Right renal pelvis (tissue), 4 donors: ENCODE results near the gene NELFB. TPM values are rescaled to one million over a fixed set of nuclear protein-coding genes. Genes with fewer than 3 reads are reported as not detected.

ENCODE experiments used
- DNase-seq, 4 donors: peaks; one replicate each; pipeline ENCODE4 v3.0.0-alpha.2; 2013; ENCODE audit warnings: low read depth in 4 of 4, low spot score in 3 of 4, missing footprints in 1 of 4
- polyA plus RNA-seq, 4 donors: library from polyadenylated mRNA; unstranded; fragments of 120-200 nt; gene quantifications; one replicate each; pipeline ENCODE4 v1.2.1, GENCODE V29; 2013; ENCODE audit not compliant: insufficient read length in 4 of 4

The NELFB gene
- polyA plus RNA-seq, 4 donors, result 46.6 to 69.7 (median 51.2) TPM

DNA sequence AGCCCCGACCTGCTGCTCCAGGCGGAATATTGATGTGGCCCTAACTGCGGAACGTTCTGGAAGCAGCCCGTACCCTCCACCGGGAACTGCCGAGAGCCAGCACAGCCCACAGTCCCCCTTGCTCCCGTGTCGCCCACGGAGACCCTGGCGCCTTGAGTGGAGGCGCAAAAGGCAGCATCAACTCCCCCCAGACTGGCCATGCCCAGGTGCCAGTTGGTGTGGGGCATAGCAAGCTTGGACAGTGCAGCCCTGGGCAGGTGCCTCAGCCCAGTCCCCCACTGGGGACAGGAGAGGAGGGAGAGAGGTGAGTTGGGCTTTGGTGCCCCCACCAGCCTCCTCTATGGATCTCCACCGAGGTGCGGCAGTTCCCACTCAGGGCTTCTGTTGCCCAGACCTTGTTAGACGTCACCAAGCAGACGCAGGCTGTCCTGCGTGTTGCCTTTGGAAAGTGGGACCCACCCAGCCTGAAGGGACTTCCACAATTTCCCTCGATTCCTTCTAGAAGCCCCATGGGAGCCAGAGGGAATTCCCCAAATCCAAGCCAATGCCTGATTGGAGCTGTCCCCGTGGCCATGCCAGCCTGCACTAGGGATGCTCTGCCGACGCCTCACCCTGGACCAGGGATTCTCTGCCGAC, 66.7 kb downstream of the NELFB start:
- DNase-seq, result no peak

Other genes with a start within 250 kb of the NELFB start
- gene ABCA2, start 227.1 kb upstream of the NELFB start, polyA plus RNA-seq, result 10 to 100 TPM; 33.3 to 57.9 (median 40.2) TPM
- gene FUT7, start 223.2 kb upstream of the NELFB start, polyA plus RNA-seq, result under 1 TPM in 2 of 4 donors, not detected in 2; 0.04 to 0.11 TPM
- 10 to 100 TPM; 22.8 to 47.1 (median 26.5) TPM for gene NPDC1, start 209.2 kb upstream of the NELFB start, polyA plus RNA-seq
- gene ENTPD2, start 201.3 kb upstream of the NELFB start, polyA plus RNA-seq, result 1 to 10 TPM; 3.4 to 7.4 (median 4.2) TPM
- gene SAPCD2, start 184.8 kb upstream of the NELFB start, polyA plus RNA-seq, result 1 to 10 TPM; 5.4 to 9.5 (median 6.0) TPM
- 1 to 10 TPM; 4.6 to 6.6 (median 5.6) TPM for gene UAP1L1, start 177.8 kb upstream of the NELFB start, polyA plus RNA-seq
- 10 to 100 TPM; 46.4 to 62.2 (median 53.4) TPM for gene MAN1B1, start 168.3 kb upstream of the NELFB start, polyA plus RNA-seq
- gene DPP7, start 140.6 kb upstream of the NELFB start, polyA plus RNA-seq, result 10 to 100 TPM in 3 of 4 donors, 1 to 10 TPM in 1; 9.7 to 41.8 (median 18.2) TPM
- gene GRIN1, start 116.2 kb upstream of the NELFB start, polyA plus RNA-seq, result under 1 TPM in 2 of 4 donors, not detected in 2; 0.04 to 0.12 TPM
- gene LRRC26, start 85.3 kb upstream of the NELFB start, polyA plus RNA-seq, result under 1 TPM in 1 of 4 donors, not detected in 3; 0.16 TPM
- gene TMEM210, start 83.3 kb upstream of the NELFB start, polyA plus RNA-seq, result not detected
- gene ANAPC2, start 66.8 kb upstream of the NELFB start, polyA plus RNA-seq, result 10 to 100 TPM; 37.1 to 50.4 (median 40.9) TPM
- 10 to 100 TPM; 42.7 to 70.4 (median 47.7) TPM for gene SSNA1, start 66.7 kb upstream of the NELFB start, polyA plus RNA-seq
- gene TPRN, start 54.6 kb upstream of the NELFB start, polyA plus RNA-seq, result 10 to 100 TPM; 12.9 to 18.6 (median 14.1) TPM
- gene TMEM203, start 49.7 kb upstream of the NELFB start, polyA plus RNA-seq, result 10 to 100 TPM; 44.6 to 49.8 (median 47.4) TPM
- 10 to 100 TPM; 10.0 to 16.0 (median 10.9) TPM for gene NDOR1, start 49.6 kb upstream of the NELFB start, polyA plus RNA-seq
- 10 to 100 TPM in 2 of 4 donors, 1 to 10 TPM in 2; 7.9 to 16.3 (median 10.1) TPM for gene RNF208, start 33.1 kb upstream of the NELFB start, polyA plus RNA-seq
- gene CYSRT1, start 30.2 kb upstream of the NELFB start, polyA plus RNA-seq, result 10 to 100 TPM in 2 of 4 donors, 1 to 10 TPM in 2; 4.9 to 14.2 (median 10.8) TPM
- gene RNF224, start 27.8 kb upstream of the NELFB start, polyA plus RNA-seq, result 10 to 100 TPM in 1 of 4 donors, 1 to 10 TPM in 3; 5.1 to 14.5 (median 9.7) TPM
- gene SLC34A3, start 24.4 kb upstream of the NELFB start, polyA plus RNA-seq, result 10 to 100 TPM in 1 of 4 donors, 1 to 10 TPM in 3; 4.7 to 11.9 (median 7.3) TPM
- gene TUBB4B, start 14.0 kb upstream of the NELFB start, polyA plus RNA-seq, result 100 to 1,000 TPM; 343 to 454 (median 348) TPM
- 1 to 10 TPM; 1.7 to 2.3 (median 1.8) TPM for gene STPG3, start 4.0 kb upstream of the NELFB start, polyA plus RNA-seq
- 1 to 10 TPM; 3.6 to 10.0 (median 4.9) TPM for gene TOR4A, start 22.4 kb downstream of the NELFB start, polyA plus RNA-seq
- 10 to 100 TPM in 1 of 4 donors, 1 to 10 TPM in 3; 6.6 to 10.1 (median 6.7) TPM for gene NRARP, start 46.9 kb downstream of the NELFB start, polyA plus RNA-seq
- gene EXD3, start 167.8 kb downstream of the NELFB start, polyA plus RNA-seq, result 10 to 100 TPM; 12.5 to 19.3 (median 13.8) TPM
- gene NOXA1, start 168.1 kb downstream of the NELFB start, polyA plus RNA-seq, result 10 to 100 TPM in 1 of 4 donors, 1 to 10 TPM in 3; 5.7 to 10.1 (median 6.2) TPM
- gene ENTPD8, start 186.0 kb downstream of the NELFB start, polyA plus RNA-seq, result under 1 TPM; 0.52 to 0.59 (median 0.56) TPM
- 10 to 100 TPM; 45.5 to 49.6 (median 45.8) TPM for gene NSMF, start 204.0 kb downstream of the NELFB start, polyA plus RNA-seq